ENCODE data around the gene DDX43.
"Not testable (repeated sequence)": the region's sequence is repeated elsewhere in the genome, so short reads cannot be mapped to it uniquely, and the experiment has no call there.

DDX43 gene

DNA sequence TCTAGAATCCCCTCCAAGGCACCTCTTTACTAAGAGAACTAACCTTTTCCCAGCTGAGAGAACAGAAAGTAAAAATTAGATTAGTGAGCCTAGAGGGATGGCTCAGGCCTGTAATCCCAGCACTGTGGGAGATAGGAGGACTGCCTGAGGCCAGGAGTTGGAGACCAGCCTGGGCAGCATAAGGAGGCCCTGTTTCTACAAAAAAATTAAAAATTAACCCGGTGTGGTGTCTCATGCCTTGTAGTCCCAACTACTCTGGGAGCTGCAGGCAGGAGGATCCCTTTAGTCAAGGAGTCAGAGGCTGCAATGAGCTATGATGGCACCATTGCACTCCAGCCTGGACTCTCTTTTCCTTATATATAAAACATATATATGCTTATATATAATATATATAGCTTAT lies 19.4 kb upstream of the DDX43 start:
- no peak overlapping the region for H3K4me3 ChIP-seq (ENCODE audit: low read length)
- H3K27ac ChIP-seq (ENCODE audit: low read length) = no peak overlapping the region
- no peak overlapping the region for H3K9ac ChIP-seq (ENCODE audit: low read length)
- no peaks in the 10 kb centered on the region for H3K27me3 ChIP-seq (replicated peaks; ENCODE audit: insufficient read depth, low read length)
- no peaks in the 10 kb centered on the region for H3K79me2 ChIP-seq (ENCODE audit: low read length)
- H4K20me1 ChIP-seq (ENCODE audit: insufficient read depth, low read length) = no peaks in the 10 kb centered on the region
- no peaks in the 10 kb centered on the region for H3K9me2 ChIP-seq (replicated peaks; ENCODE audit: insufficient read depth, low read length)
- no peak for DNase-seq
- TF ChIP-seq, protein P1, sequence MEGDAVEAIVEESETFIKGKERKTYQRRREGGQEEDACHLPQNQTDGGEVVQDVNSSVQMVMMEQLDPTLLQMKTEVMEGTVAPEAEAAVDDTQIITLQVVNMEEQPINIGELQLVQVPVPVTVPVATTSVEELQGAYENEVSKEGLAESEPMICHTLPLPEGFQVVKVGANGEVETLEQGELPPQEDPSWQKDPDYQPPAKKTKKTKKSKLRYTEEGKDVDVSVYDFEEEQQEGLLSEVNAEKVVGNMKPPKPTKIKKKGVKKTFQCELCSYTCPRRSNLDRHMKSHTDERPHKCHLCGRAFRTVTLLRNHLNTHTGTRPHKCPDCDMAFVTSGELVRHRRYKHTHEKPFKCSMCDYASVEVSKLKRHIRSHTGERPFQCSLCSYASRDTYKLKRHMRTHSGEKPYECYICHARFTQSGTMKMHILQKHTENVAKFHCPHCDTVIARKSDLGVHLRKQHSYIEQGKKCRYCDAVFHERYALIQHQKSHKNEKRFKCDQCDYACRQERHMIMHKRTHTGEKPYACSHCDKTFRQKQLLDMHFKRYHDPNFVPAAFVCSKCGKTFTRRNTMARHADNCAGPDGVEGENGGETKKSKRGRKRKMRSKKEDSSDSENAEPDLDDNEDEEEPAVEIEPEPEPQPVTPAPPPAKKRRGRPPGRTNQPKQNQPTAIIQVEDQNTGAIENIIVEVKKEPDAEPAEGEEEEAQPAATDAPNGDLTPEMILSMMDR (IDR thresholded peaks at IDR 0.05; ENCODE audit: low read length) = no peak
- no peak for TF ChIP-seq EZH2 (optimal IDR thresholded peaks at IDR 0.05; ENCODE audit: low read depth, low read length)
- no peak for TF ChIP-seq EZH2phosphoT487 (IDR thresholded peaks at IDR 0.05; ENCODE audit: low read length)
- H3F3A ChIP-seq (ENCODE audit: insufficient read depth, low read length) = no peaks in the 10 kb centered on the region
- no peak overlapping the region for H2AFZ ChIP-seq (ENCODE audit: low read length)
- no peaks in the 10 kb centered on the region for H3K9me3 ChIP-seq (replicated peaks; ENCODE audit: insufficient read depth, low read length)
- no peaks in the 10 kb centered on the region for H3K4me1 ChIP-seq (ENCODE audit: low read length)
- no peaks in the 10 kb centered on the region for H3K36me3 ChIP-seq (replicated peaks; ENCODE audit: insufficient read depth, low read length)
- H3K4me2 ChIP-seq (ENCODE audit: low read depth, low read length) = no peak overlapping the region

DNA sequence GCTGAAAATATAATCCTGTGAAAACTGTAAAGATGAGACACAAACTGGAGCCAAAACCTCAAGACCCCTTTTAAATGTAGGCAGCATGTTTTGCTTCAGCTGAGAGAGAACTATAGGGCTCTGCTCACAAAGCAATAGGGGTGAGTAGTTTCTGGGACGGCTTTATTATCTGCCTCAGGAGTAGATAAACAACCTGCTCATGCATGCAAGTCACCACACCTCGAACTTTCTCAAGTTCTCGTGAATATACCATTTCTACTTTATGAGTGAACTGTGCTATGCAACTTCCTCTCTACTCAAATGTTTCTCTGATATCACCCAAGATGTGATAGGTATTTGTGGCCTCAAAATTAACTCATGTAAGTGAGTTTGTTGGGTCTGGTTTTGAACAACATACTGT lies 17.4 kb upstream of the DDX43 start:
- no peak for DNase-seq
- H2AFZ ChIP-seq (ENCODE audit: low read length) = no peak overlapping the region
- H4K20me1 ChIP-seq (ENCODE audit: insufficient read depth, low read length) = no peaks in the 10 kb centered on the region
- no peaks in the 10 kb centered on the region for H3K9me2 ChIP-seq (replicated peaks; ENCODE audit: insufficient read depth, low read length)
- no peak overlapping the region for H3K9ac ChIP-seq (ENCODE audit: low read length)
- no peak overlapping the region for H3K4me2 ChIP-seq (ENCODE audit: low read depth, low read length)
- H3K27ac ChIP-seq (ENCODE audit: low read length) = no peak overlapping the region
- H3K4me1 ChIP-seq (ENCODE audit: low read length) = no peaks in the 10 kb centered on the region
- no peak overlapping the region for H3K4me3 ChIP-seq (ENCODE audit: low read length)
- H3F3A ChIP-seq (ENCODE audit: insufficient read depth, low read length) = no peaks in the 10 kb centered on the region
- no peaks in the 10 kb centered on the region for H3K27me3 ChIP-seq (replicated peaks; ENCODE audit: insufficient read depth, low read length)
- no peaks in the 10 kb centered on the region for H3K79me2 ChIP-seq (ENCODE audit: low read length)
- no peaks in the 10 kb centered on the region for H3K9me3 ChIP-seq (replicated peaks; ENCODE audit: insufficient read depth, low read length)
- no peaks in the 10 kb centered on the region for H3K36me3 ChIP-seq (replicated peaks; ENCODE audit: insufficient read depth, low read length)
- TF ChIP-seq, protein P1 (IDR thresholded peaks at IDR 0.05; ENCODE audit: low read length) = no peak
- TF ChIP-seq EZH2 (optimal IDR thresholded peaks at IDR 0.05; ENCODE audit: low read depth, low read length) = no peak
- no peak for TF ChIP-seq EZH2phosphoT487 (IDR thresholded peaks at IDR 0.05; ENCODE audit: low read length)

DNA sequence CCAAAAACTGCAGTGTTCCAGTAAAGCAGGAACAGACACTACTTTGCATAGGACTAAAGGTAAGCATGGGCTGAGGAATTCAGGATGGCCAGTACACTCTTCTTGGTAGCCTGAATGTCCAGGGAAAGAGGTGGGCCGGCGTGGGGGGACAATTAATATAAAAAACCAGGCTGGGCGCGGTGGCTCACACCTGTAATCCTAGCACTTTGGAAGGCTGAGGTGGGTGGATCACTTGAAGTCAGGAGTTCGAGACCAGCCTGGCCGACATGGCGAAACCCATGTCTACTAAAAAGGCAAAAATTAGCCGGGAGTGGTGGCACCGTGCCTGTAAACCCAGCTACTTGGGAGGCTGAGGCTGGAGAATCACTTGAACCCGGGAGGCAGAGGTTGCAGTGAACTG lies 13.1 kb upstream of the DDX43 start:
- H2AFZ ChIP-seq (ENCODE audit: low read length); H3K4me2 ChIP-seq (ENCODE audit: low read depth, low read length); H4K20me1 ChIP-seq (ENCODE audit: insufficient read depth, low read length); H3K9me3 ChIP-seq (replicated peaks; ENCODE audit: insufficient read depth, low read length); H3F3A ChIP-seq (ENCODE audit: insufficient read depth, low read length); H3K4me1 ChIP-seq (ENCODE audit: low read length); H3K27me3 ChIP-seq (replicated peaks; ENCODE audit: insufficient read depth, low read length); H3K79me2 ChIP-seq (ENCODE audit: low read length); H3K9me2 ChIP-seq (replicated peaks; ENCODE audit: insufficient read depth, low read length); H3K36me3 ChIP-seq (replicated peaks; ENCODE audit: insufficient read depth, low read length); H3K9ac ChIP-seq (ENCODE audit: low read length); H3K27ac ChIP-seq (ENCODE audit: low read length); DNase-seq; H3K4me3 ChIP-seq (ENCODE audit: low read length): not testable (repeated sequence)

DNA sequence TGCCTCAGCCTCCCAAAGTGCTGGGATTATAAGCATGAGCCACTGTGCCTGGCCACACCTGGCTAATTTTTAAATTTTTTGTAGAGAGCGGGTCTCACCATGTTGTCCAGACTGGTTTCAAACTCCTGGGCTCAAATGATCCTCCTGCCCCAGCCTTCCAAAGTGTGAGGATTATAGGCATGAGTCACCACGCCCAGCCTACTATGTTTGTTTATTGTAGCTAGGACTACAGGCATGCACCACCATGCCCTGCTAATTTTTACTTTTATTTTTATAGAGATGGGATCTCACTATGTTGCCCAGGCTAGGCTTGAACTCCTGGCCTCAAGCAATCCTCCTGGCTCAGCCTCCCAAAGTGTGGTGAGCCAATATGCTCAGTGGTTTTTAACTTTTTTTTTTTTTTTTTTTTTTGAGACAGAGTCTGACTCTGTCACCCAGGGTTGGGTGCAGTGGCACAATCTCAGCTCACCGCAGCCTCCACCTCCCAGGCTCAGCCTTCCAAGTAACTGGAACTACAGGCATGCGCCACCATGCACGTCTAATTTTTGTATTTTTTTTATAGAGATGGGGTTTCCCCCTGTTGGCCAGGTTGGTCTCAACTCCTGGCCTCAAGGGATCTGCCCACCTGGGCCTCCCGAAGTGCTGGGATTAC lies 12.0 kb upstream of the DDX43 start:
- no peaks in the 10 kb centered on the region for H3K9me2 ChIP-seq (replicated peaks; ENCODE audit: insufficient read depth, low read length)
- DNase-seq = no peak

More for the DNA sequence above, 12.0 kb upstream of the DDX43 start:
- no peaks in the 10 kb centered on the region for H3K27me3 ChIP-seq (replicated peaks; ENCODE audit: insufficient read depth, low read length)
- no peak overlapping the region for H3K9ac ChIP-seq (ENCODE audit: low read length)
- no peaks in the 10 kb centered on the region for H3K9me3 ChIP-seq (replicated peaks; ENCODE audit: insufficient read depth, low read length)
- TF ChIP-seq EZH2phosphoT487 (IDR thresholded peaks at IDR 0.05; ENCODE audit: low read length) = no peak
- TF ChIP-seq, protein P1 (IDR thresholded peaks at IDR 0.05; ENCODE audit: low read length) = no peak
- TF ChIP-seq EZH2 (optimal IDR thresholded peaks at IDR 0.05; ENCODE audit: low read depth, low read length) = no peak
- H3F3A ChIP-seq (ENCODE audit: insufficient read depth, low read length) = no peaks in the 10 kb centered on the region
- no peaks in the 10 kb centered on the region for H3K36me3 ChIP-seq (replicated peaks; ENCODE audit: insufficient read depth, low read length)
- H3K4me3 ChIP-seq (ENCODE audit: low read length) = no peak overlapping the region
- H2AFZ ChIP-seq (ENCODE audit: low read length) = no peak overlapping the region
- no peaks in the 10 kb centered on the region for H3K4me1 ChIP-seq (ENCODE audit: low read length)
- H4K20me1 ChIP-seq (ENCODE audit: insufficient read depth, low read length) = no peaks in the 10 kb centered on the region
- H3K27ac ChIP-seq (ENCODE audit: low read length) = no peak overlapping the region
- H3K79me2 ChIP-seq (ENCODE audit: low read length) = no peaks in the 10 kb centered on the region
- H3K4me2 ChIP-seq (ENCODE audit: low read depth, low read length) = no peak overlapping the region
